AG09309 (cell line): ENCODE results near the gene NR1I2.

Experiments
- DNase-seq: peaks from one replicate; pipeline ENCODE4 v3.0.0-alpha.2; 2010; ENCODE audit warnings: low read depth
- H3K4me3 ChIP-seq: 2 replicates; pipeline ENCODE4 v1.5.1; 2011; ENCODE audit warnings: mild to moderate bottlenecking, low read depth, low read length, moderate library complexity; ENCODE audit not compliant: control insufficient read depth
- CTCF ChIP-seq: IDR thresholded peaks from 2 replicates; pipeline ENCODE4 v1.5.1; 2011; ENCODE audit warnings: mild to moderate bottlenecking, low read depth, low read length, inconsistent platforms; ENCODE audit not compliant: insufficient read depth, control insufficient read depth; ENCODE audit errors: missing control alignments

The NR1I2 gene

GRCh38 chr3:119781330-119782198 lies at the start of gene NR1I2:
Gene NR1I2 (plus strand): TSS chr3:119782101.
- TF ChIP-seq CTCF: no peak
- no peak within 1 kb of the TSS for H3K4me3 ChIP-seq
- DNase-seq: no peak

GRCh38 chr3:119733812-119734211 lies 48.1 kb upstream of the NR1I2 start:
- no peak for DNase-seq
- no peak for TF ChIP-seq CTCF

GRCh38 chr3:119738741-119739140 lies 43.2 kb upstream of the NR1I2 start:
- no peak for TF ChIP-seq CTCF
- no peak overlapping the region for H3K4me3 ChIP-seq
- no peak for DNase-seq

More at GRCh38 chr3:119733812-119734211, 48.1 kb upstream of the NR1I2 start:
- H3K4me3 ChIP-seq: no peak overlapping the region

GRCh38 chr3:119741657-119742590 lies 40.0 kb upstream of the NR1I2 start:
- TF ChIP-seq CTCF: no peak
- DNase-seq: no peak
- H3K4me3 ChIP-seq: no peak overlapping the region

- no peak for TF ChIP-seq CTCF
- no peak for DNase-seq
- no peak overlapping the region for H3K4me3 ChIP-seq
Measured at GRCh38 chr3:119743921-119744320, 38.0 kb upstream of the NR1I2 start.

- H3K4me3 ChIP-seq: no peak overlapping the region
- TF ChIP-seq CTCF: no peak
- DNase-seq: no peak
Measured at GRCh38 chr3:119745942-119746341, 36.0 kb upstream of the NR1I2 start.
